Measurements from ENCODE around the gene USP11. TPM values are rescaled to one million over a fixed set of nuclear protein-coding genes. Genes with fewer than 3 reads are reported as not detected.
"Not testable (repeated sequence)": the region's sequence is repeated elsewhere in the genome, so short reads cannot be mapped to it uniquely, and the experiment has no call there.

The USP11 gene
- total and polyA plus RNA-seq, 8 donors: 36.2 to 126 (median 113) TPM

GRCh38 chrX:47247206-47247998 lies 14.6 kb downstream of the USP11 start:
- DNase-seq (no peak), ATAC-seq (no peak)
- Histone ChIP-seq H3K27ac (no peak overlapping the region), H3K36me3 (peaks cover 0 to 41% of the 10 kb centered on the region in 2 donors), H3K9me3 (no peaks in the 10 kb centered on the region), H3K4me1 (no peaks in the 10 kb centered on the region), H3K27me3 (no peaks in the 10 kb centered on the region), H3K4me3 (no peak overlapping the region)
- intact Hi-C loops (cut with DNase I): no loop called here
- no peak for TF ChIP-seq CTCF (IDR thresholded peaks at IDR 0.05)

GRCh38 chrX:47247999-47248320 lies 15.2 kb downstream of the USP11 start:
- no peaks in the 10 kb centered on the region for H3K4me1 ChIP-seq
- intact Hi-C loops (cut with DNase I): no loop called here
- no peak overlapping the region for H3K27ac ChIP-seq
- no peaks in the 10 kb centered on the region for H3K27me3 ChIP-seq
- H3K36me3 ChIP-seq: peaks cover 0 to 37% of the 10 kb centered on the region in 2 donors
- no peak for DNase-seq
- H3K9me3 ChIP-seq: no peaks in the 10 kb centered on the region
- H3K4me3 ChIP-seq: no peak overlapping the region
- TF ChIP-seq CTCF (IDR thresholded peaks at IDR 0.05): no peak
- peak; percentile 14 for ATAC-seq

GRCh38 chrX:47248576-47248975 lies 15.8 kb downstream of the USP11 start:
- Histone ChIP-seq H3K4me1 (no peaks in the 10 kb centered on the region), H3K27me3 (no peaks in the 10 kb centered on the region), H3K27ac (no peak overlapping the region), H3K9me3 (no peaks in the 10 kb centered on the region), H3K36me3 (peaks cover 0 to 32% of the 10 kb centered on the region in 2 donors), H3K4me3 (no peak overlapping the region)
- TF ChIP-seq CTCF (IDR thresholded peaks at IDR 0.05): no peak
- DNase-seq (no peak), ATAC-seq (no peak)
- intact Hi-C loops (cut with DNase I): no loop called here

- no peak for ATAC-seq
- H3K4me1 ChIP-seq: no peaks in the 10 kb centered on the region
- H3K36me3 ChIP-seq: peaks cover 0 to 24% of the 10 kb centered on the region in 2 donors
- no peak overlapping the region for H3K27ac ChIP-seq
- TF ChIP-seq CTCF (IDR thresholded peaks at IDR 0.05): no peak
- intact Hi-C loops (cut with DNase I): no loop called here
- no peaks in the 10 kb centered on the region for H3K27me3 ChIP-seq
- DNase-seq: no peak
- no peaks in the 10 kb centered on the region for H3K9me3 ChIP-seq
- no peak overlapping the region for H3K4me3 ChIP-seq
These were observed 17.2 kb downstream of the USP11 start for GRCh38 chrX:47250017-47250347.

GRCh38 chrX:47257620-47258019 lies 24.8 kb downstream of the USP11 start:
- H3K9me3 ChIP-seq; H3K27me3 ChIP-seq; H3K36me3 ChIP-seq; H3K27ac ChIP-seq; intact Hi-C loops (cut with DNase I); H3K4me3 ChIP-seq; H3K4me1 ChIP-seq; ATAC-seq; DNase-seq: not testable (repeated sequence)
